ENCODE results near the gene PCCA.
"Not testable (repeated sequence)": the region's sequence is repeated elsewhere in the genome, so short reads cannot be mapped to it uniquely, and the experiment has no call there.

The PCCA gene

GRCh38 chr13:100141461-100141961, 52.6 kb downstream of the PCCA start:
- DNase-seq = not testable (repeated sequence)

GRCh38 chr13:100146534-100146933, 57.6 kb downstream of the PCCA start:
- no peak for DNase-seq

GRCh38 chr13:100147825-100148224, 58.9 kb downstream of the PCCA start:
- DNase-seq = no peak

DNA sequence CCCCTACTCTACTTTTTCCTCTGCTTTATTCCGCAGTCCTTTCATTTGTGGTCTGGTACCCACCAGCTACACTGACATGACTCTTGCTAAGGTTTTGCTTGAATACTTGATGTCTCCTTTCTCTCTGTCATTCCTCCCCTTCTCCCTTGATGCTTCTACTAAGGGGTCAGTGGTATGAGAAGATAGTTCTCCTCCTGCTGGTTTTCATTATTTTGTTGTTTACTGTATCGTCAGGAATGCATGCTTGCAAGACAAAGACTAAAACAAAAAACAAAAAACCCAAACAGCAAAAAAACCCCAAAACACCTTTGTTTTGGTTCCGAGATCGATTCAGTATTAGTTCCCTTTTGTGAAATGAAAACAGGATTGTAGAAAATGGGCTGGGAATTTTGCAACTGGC, 59.5 kb downstream of the PCCA start:
- DNase-seq = no peak

DNA sequence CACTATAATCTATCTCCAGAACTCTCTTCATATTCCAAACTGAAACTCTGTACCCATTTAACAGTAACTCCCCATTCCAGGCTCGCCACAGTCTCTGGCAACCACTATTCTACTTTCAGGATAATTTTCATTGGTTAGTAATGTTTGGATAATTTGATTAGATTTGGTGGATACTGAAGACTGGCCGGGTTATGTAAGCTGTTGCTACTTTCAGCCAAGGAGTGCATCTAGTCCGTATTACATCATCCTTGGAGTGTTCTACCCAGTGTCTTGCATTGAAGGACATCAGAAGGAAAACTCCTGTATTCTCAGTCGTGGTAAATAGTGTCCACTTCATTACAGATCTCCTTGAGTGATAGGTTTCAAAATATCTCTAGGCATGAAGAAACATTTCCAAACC, 60.5 kb downstream of the PCCA start:
- no peak for DNase-seq

- not testable (repeated sequence) for DNase-seq
Measured at GRCh38 chr13:100150711-100151110, 61.8 kb downstream of the PCCA start.

DNA sequence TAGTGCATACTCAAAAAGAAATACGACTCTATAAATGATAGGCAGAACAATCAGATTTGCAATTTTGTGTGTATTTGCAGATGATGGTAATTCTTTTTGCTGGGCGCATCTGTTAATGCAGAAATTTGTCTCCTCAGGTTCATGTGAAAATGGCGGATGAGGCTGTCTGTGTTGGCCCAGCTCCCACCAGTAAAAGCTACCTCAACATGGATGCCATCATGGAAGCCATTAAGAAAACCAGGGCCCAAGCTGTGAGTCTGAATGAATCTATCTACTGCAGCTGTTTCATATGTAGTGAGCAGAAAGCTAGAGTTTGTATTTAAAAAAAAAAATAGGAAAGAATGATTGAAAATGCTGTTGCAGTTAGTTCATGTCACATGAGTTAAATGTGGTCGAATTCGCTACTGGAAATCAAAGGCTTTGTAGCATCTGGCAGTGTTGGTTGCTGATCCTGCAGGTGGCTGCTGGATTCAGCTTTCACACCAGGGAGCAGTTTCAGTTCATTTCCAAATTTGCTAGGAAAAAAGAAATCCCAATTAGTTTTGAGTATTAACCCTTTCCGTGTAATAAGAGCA, 66.0 kb downstream of the PCCA start:
- no peak for DNase-seq

DNA sequence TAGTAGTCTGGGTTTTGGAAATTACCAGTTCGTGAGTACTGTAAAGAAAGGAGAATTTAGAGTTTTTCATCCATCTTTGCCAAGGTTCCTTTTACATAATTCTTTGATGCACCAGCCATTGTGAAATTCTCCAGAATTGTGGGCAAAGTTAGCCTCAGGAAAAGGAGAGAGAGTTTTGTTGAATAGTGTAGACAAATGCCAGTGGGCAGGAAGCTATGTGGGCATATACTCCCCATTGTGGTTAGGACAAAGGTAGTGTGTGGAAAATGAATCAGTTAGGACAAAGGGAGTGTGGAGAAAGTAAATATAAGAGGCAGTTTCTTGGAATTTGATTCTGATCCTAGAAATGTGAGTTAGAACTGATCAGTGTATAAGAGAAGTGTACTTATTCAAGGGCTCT, 67.9 kb downstream of the PCCA start:
- DNase-seq = no peak

GRCh38 chr13:100158569-100158968, 69.7 kb downstream of the PCCA start:
- no peak for DNase-seq

DNA sequence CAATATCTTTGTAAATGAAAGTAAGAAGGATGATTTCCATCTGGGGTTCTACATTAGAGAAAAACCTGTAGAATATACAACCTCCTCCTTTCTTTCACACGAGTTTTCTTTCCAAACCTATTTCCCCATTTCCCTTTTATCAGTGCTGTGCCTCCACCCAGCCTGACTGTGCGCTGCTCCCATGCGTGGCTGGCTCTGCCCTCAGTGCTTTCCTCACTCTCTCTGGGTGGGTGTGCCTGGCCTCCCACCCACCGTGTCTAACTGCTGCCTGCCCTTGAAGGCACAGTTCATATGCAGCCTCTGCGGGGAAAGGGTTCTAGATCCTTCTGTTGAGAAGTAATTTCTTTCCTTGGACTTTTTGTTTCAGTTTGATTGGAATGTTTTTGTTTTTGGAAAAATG, 70.7 kb downstream of the PCCA start:
- no peak for DNase-seq

DNA sequence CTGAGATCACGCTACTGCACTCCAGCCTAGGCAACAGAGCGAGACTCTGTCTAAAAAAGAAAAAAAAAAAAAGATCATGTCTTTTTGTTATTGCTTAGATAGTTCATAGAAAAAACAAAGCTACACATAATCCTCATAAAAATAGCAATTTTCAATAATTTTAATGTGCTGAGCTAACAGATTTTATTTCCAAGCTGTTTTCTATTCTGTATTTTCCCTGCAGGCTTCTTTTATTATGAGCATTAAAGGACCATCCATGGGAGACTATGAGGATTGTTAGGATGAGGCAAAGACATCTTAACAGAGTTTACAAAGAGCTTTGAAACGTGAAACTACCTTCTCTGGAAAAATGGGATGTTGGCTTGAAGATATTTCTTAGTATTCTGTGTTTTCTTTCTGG, 71.6 kb downstream of the PCCA start:
- no peak for DNase-seq

DNA sequence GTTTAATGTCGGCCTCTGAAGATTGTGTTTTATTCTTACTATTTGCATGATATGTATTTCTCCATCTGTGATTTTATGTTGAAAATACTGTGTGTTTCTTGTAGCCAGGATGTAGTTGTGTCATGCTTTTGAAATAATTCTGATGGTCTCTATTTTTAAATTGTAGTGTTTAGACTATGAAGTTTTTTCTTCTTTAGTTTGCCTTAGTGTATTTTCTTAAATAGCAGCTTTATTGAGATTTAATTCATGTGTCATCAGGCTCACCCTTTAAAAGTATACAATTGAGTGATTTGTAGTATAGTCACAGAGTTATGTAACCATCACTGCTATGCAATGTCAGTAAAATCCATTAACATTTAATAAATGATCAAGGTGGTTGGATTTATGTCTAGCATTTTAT, 74.5 kb downstream of the PCCA start:
- DNase-seq = no peak

DNA sequence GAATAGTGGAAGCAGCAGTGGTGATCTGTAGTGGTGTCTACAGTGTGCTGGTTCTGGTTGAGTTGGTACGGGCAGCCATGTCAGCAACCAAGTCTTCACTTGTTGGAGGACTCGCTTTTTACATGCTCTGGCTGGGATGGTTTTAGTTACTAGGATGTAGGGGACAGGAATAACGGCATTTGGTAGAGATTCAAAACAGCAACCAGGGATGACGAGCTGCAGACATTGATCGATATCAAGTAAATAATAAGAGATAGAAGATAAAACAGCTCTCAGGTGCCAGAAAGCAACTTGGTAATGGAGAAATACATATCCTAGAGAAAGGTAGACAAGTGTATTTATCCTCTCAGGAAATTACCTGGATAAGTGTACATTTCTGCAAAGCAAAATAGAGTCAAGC, 84.3 kb downstream of the PCCA start:
- DNase-seq = no peak

GRCh38 chr13:100174455-100174854, 85.6 kb downstream of the PCCA start:
- not testable (repeated sequence) for DNase-seq

- no peak for DNase-seq
Measured at GRCh38 chr13:100175078-100175802, 86.3 kb downstream of the PCCA start.

DNA sequence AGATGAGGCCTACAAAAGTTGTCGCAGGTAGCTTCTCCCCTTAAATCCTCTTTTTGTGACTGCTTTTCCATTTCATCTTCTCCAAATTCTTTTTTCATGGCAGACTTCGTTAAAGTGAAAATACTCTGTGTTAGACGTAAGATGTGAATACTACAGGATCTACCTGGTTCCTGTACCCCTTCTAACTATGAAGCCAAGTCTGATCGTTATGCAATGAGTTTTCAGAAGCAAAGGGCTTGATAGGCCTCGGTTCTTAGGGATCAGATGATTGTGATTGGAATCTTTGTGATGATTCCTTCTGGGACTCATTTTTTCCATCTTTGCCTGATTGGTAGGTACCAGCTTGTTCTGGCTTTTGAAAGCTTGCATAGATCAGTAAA, 86.9 kb downstream of the PCCA start:
- no peak for DNase-seq

- DNase-seq = no peak
Measured at GRCh38 chr13:100176801-100177400, 88.0 kb downstream of the PCCA start.

DNA sequence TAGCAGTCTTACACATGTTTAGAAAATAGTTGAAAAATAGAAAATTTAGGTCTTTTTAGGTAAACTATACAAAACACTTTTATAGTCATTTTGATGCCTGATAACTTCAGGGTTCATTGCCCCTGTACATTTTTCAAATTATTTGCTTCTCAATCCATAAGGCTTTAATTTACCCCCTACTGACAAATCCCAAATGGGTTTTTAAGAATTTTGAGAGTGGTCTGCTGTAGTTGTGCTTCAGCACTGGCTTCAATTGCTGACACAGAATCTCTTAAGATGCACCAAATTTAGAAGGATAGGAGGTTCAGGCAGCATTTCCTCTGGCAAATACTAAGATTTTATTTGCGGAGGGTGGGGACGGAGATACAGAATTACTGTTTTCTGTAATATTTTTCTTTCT, 89.4 kb downstream of the PCCA start:
- DNase-seq = no peak

- no peak for DNase-seq
Measured at GRCh38 chr13:100179276-100179675, 90.4 kb downstream of the PCCA start.

- no peak for DNase-seq
Measured at GRCh38 chr13:100182900-100183490, 94.1 kb downstream of the PCCA start.

- no peak for DNase-seq
Measured at GRCh38 chr13:100184095-100184494, 95.2 kb downstream of the PCCA start.

- DNase-seq = no peak
Measured at GRCh38 chr13:100195568-100195967, 106.7 kb downstream of the PCCA start.

DNA sequence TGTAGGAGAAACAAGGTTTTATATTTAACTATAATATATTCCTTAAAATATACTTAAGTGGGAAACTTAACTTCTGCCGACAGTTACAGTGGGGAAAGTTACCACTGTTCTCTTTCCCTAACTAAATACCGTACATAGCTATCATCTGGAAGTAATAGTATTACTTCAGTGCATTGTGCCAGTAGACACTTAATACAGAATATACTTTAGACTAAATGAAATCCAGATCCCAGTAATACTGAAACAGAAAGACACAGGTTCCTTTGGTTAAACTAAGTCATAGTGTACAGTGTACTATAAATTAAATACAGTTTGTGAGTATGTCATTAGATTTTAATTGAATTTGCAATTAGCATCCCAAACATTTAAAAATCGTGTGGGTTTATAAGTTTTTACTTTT, 107.5 kb downstream of the PCCA start:
- no peak for DNase-seq

DNA sequence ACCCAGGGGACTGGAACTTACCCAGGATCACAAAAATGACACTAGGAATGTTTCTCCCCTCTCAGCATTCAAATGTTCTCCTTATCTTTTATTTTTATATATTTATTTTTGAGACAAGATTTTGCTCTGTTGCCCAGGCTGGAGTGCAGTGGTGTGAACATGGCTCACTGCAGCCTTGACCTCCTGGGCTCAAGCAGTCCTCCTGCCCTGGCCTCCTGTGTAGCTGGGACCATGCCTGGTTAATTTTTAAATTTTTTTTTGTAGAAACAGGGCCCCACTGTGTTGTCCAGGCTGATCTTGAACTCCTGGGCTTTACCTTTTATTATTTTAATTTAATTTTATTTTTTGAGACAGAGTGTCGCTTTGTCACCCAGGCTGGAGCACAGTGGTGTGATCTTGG, 108.2 kb downstream of the PCCA start:
- DNase-seq = no peak
